Stimulated activated CD4-positive, alpha-beta T cell treated with anti-CD3 and anti-CD28 coated beads, Interleukin-2, amount 100 ng/mL, for 4 hours (primary cell): ENCODE measurements around the gene NDUFAF8.

Source experiments
- DNase-seq: peaks from one replicate; pipeline ENCODE4 v3.0.0-alpha.2; 2020; ENCODE audit warnings: low read depth

The NDUFAF8 gene

GRCh38 chr17:81200695-81201580 lies 38.2 kb upstream of the NDUFAF8 start:
- no peak for DNase-seq

GRCh38 chr17:81202318-81202717 lies 36.8 kb upstream of the NDUFAF8 start:
- DNase-seq, result no peak

GRCh38 chr17:81203136-81203535 lies 36.0 kb upstream of the NDUFAF8 start:
- DNase-seq, result no peak

GRCh38 chr17:81204578-81204977 lies 34.5 kb upstream of the NDUFAF8 start:
- no peak for DNase-seq

GRCh38 chr17:81206166-81206565 lies 33.0 kb upstream of the NDUFAF8 start:
- DNase-seq, result no peak

GRCh38 chr17:81206657-81207056 lies 32.5 kb upstream of the NDUFAF8 start:
- no peak for DNase-seq

GRCh38 chr17:81207610-81208581 lies 31.2 kb upstream of the NDUFAF8 start:
- DNase-seq, result no peak

- DNase-seq, result no peak
Measured at GRCh38 chr17:81208651-81209050, 30.5 kb upstream of the NDUFAF8 start.

GRCh38 chr17:81209141-81209540 lies 30.0 kb upstream of the NDUFAF8 start:
- DNase-seq, result no peak

GRCh38 chr17:81210466-81210865 lies 28.7 kb upstream of the NDUFAF8 start:
- DNase-seq, result no peak

GRCh38 chr17:81210868-81211267 lies 28.2 kb upstream of the NDUFAF8 start:
- no peak for DNase-seq

GRCh38 chr17:81212365-81212764 lies 26.8 kb upstream of the NDUFAF8 start:
- DNase-seq, result no peak

GRCh38 chr17:81213978-81214377 lies 25.1 kb upstream of the NDUFAF8 start:
- no peak for DNase-seq

GRCh38 chr17:81217491-81217890 lies 21.6 kb upstream of the NDUFAF8 start:
- DNase-seq, result no peak

GRCh38 chr17:81218459-81218858 lies 20.7 kb upstream of the NDUFAF8 start:
- DNase-seq, result no peak

- DNase-seq, result no peak
Measured at GRCh38 chr17:81218991-81219390, 20.1 kb upstream of the NDUFAF8 start.

- no peak for DNase-seq
Measured at GRCh38 chr17:81219476-81220180, 19.5 kb upstream of the NDUFAF8 start.

GRCh38 chr17:81221371-81221841 lies 17.7 kb upstream of the NDUFAF8 start:
- no peak for DNase-seq

GRCh38 chr17:81221842-81222619 lies 17.1 kb upstream of the NDUFAF8 start:
- no peak for DNase-seq

- DNase-seq, result no peak
Measured at GRCh38 chr17:81222620-81222905, 16.6 kb upstream of the NDUFAF8 start.
